Activated T-cell treated with anti-CD3 and anti-CD28 coated beads, Interleukin-2, amount 50 U/mL, for 72 hours (primary cell): ENCODE results near the gene SMG6. TPM values are rescaled to one million over a fixed set of nuclear protein-coding genes. Genes with fewer than 3 reads are reported as not detected.

ENCODE experiments used
- ATAC-seq, 2 donors: fragments of 150-1000 bp; cut with Tn5 transposase; replicated peaks in 1 of 2; 2 replicates each; pipeline ENCODE4 v1.10.0; 2021; ENCODE audit warnings: moderate library complexity in 2 of 2, mild to moderate bottlenecking in 1 of 2
- DNase-seq, 2 donors: peaks; one replicate each; pipeline ENCODE4 v3.0.0; 2021 to 2022; ENCODE audit warnings: mixed read lengths in 1 of 2
- H3K27ac Mint-ChIP-seq: one replicate; pipeline ENCODE4 v1.8.0; 2022; ENCODE audit warnings: mild to moderate bottlenecking, moderate library complexity, mixed read lengths
- H3K27me3 Mint-ChIP-seq: one replicate; pipeline ENCODE4 v1.8.0; 2022; ENCODE audit warnings: low read depth, mixed read lengths
- H3K36me3 Mint-ChIP-seq, 2 donors: one replicate each; pipeline ENCODE4 v1.8.0; 2022; ENCODE audit warnings: mixed read lengths in 2 of 2, mild to moderate bottlenecking in 1 of 2; ENCODE audit not compliant: insufficient read depth in 2 of 2
- H3K4me1 Mint-ChIP-seq: one replicate; pipeline ENCODE4 v1.8.0; 2022; ENCODE audit warnings: low read depth, mixed read lengths
- H3K4me3 Mint-ChIP-seq, 2 donors: one replicate each; pipeline ENCODE4 v1.8.0; 2022; ENCODE audit warnings: mild to moderate bottlenecking in 2 of 2, mixed read lengths in 2 of 2, moderate library complexity in 2 of 2
- H3K9me3 Mint-ChIP-seq, 2 donors: one replicate each; pipeline ENCODE4 v1.8.0; 2022; ENCODE audit warnings: mixed read lengths in 2 of 2
- total RNA-seq, 2 donors: library from RNA; stranded (reverse); gene quantifications; one replicate each; pipeline ENCODE4 v1.2.3, GENCODE V29; 2022

Gene SMG6
- total RNA-seq, 2 donors from 2014 or later, result 47.3 to 54.1 TPM

DNA sequence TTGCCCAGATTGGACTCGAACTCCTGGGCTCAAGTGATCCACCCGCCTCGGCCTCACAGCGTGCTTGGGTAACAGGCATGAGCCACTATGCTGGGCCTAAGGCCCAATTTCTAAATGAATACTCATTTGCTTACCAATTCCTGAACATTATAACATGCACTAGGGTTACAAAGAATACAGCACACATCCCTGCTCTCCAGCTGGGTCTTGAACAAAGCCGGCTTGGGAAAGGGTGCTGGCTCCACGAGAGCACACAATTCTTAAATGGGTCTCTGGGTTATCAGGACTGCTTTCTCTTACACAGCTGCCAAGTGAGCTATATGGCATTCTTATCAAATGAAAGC is 190.3 kb downstream of the SMG6 start:
- Mint-ChIP-seq H3K27ac (no peak overlapping the region), H3K36me3 (no peaks in the 10 kb centered on the region), H3K9me3 (no peaks in the 10 kb centered on the region), H3K4me1 (peaks cover 7% of the 10 kb centered on the region), H3K4me3 (no peak overlapping the region), H3K27me3 (no peaks in the 10 kb centered on the region)
- DNase-seq (no peak), ATAC-seq (peak; percentile 4 to 18)

DNA sequence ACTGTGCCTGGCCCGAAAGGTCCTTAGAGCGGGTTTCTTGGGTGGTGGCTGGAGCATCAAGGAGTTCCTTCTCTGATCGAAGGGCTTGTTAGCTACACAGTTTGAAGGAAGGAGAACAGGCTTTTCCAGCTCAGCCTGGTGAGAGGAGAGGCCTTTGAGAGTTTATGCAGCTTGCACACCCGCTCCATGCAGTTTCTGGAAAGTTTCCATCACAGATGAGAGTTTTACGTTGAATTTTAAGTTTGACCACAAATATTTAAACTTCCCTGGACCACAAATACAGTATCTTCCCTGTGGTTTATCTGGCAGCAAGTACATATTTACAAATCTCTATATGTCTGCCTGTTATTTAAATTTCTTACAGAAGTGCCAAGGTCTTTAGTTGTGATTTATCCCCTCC is 191.9 kb downstream of the SMG6 start:
- H3K4me1 Mint-ChIP-seq, result peaks cover 11% of the 10 kb centered on the region
- ATAC-seq (no peak), DNase-seq (no peak)
- H3K4me3 Mint-ChIP-seq, result no peak overlapping the region
- no peaks in the 10 kb centered on the region for H3K27me3 Mint-ChIP-seq
- H3K27ac Mint-ChIP-seq, result no peak overlapping the region
- H3K9me3 Mint-ChIP-seq, result no peaks in the 10 kb centered on the region
- no peaks in the 10 kb centered on the region for H3K36me3 Mint-ChIP-seq

DNA sequence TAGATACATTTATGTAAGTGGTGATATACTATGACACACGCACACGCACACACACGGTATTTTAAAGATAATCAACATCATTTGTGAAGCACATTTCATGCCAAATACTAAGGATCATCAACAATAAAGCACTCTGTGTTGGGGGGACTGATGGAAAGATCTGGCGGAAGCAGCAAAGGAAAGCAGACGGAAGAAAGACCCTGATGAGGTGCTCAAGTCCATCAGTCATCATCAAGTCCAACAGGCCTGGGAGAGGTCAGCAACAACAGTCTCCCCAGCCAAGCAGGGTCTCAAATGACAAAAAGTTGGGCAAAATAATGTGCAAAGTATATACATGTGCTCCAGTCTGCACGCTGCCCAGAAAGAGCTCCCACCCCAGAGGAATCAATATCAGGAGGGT is 193.1 kb downstream of the SMG6 start:
- Mint-ChIP-seq H3K4me1 (peaks cover 17% of the 10 kb centered on the region), H3K27ac (no peak overlapping the region), H3K9me3 (no peaks in the 10 kb centered on the region), H3K27me3 (no peaks in the 10 kb centered on the region), H3K36me3 (no peaks in the 10 kb centered on the region), H3K4me3 (no peak overlapping the region)
- no peak for ATAC-seq
- no peak for DNase-seq

DNA sequence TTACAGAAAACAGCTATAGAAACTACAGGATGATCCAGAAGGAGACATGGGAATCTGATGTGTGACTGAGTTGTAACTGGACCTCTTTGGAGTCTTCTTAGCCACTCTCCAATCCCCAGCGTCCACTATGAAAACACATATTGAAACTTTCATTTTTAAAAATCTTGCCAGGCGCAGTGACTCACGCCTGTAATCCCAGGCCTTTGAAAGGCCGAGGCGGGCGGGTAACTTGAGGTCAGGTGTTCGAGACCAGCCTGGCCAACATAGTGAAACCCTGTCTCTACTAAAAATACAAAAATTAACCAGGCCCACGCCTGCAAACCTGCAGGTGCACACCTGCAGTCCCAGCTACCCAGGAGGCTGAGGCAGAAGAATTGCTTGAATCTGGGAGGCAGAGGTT is 195.4 kb downstream of the SMG6 start:
- Mint-ChIP-seq H3K4me1 (peaks cover 21% of the 10 kb centered on the region), H3K36me3 (peaks cover 0 to 2% of the 10 kb centered on the region in 2 donors), H3K27ac (no peak overlapping the region), H3K27me3 (no peaks in the 10 kb centered on the region), H3K4me3 (no peak overlapping the region), H3K9me3 (no peaks in the 10 kb centered on the region)
- ATAC-seq, result no peak
- DNase-seq, result no peak

DNA sequence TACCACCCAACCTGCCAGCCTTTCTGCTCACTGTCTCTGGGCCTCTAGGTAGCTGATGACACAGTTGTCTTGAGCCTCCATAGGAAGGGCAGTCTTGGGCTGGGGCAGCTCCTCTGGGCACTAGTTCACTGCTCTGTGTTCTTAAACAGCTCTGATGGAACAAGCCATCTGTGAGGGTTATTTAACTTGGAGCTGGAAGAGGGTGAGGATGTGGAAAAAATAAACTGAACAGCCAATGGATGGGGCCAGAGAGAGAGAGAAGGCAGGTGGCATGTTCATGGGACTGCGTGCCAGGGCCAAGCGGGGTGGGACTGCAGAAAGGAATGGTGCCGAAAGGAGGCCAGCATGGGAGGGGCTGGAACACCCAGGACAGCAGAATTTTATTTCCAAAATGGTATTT is 196.1 kb downstream of the SMG6 start:
- no peak for ATAC-seq
- no peak overlapping the region for H3K27ac Mint-ChIP-seq
- H3K27me3 Mint-ChIP-seq, result no peaks in the 10 kb centered on the region

DNA sequence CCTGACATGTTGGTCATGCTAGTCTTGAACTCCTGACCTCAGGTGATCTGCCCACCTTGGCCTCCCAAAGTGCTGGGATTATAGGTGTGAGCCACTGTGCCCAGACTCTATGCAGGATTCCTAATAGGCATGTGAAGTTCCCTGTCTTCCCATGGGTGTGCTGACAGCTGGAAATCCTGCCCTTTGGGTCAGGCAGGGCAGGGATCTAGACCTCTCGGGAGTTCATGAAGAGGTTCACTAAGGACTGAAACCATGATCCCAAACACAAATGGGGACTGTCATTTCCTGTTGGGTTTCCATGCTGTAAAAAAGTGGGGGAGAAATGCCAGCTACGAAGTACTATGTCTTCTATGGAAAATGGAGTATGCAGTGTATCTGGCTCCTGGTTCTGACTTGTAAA is 196.5 kb downstream of the SMG6 start:
- no peak overlapping the region for H3K4me3 Mint-ChIP-seq
- no peak overlapping the region for H3K27ac Mint-ChIP-seq
- H3K27me3 Mint-ChIP-seq, result no peaks in the 10 kb centered on the region
- H3K9me3 Mint-ChIP-seq, result no peaks in the 10 kb centered on the region
- ATAC-seq (no peak), DNase-seq (no peak)
- H3K36me3 Mint-ChIP-seq, result peaks cover 0 to 2% of the 10 kb centered on the region in 2 donors
- peaks cover 22% of the 10 kb centered on the region for H3K4me1 Mint-ChIP-seq

More for the DNA sequence above, 196.1 kb downstream of the SMG6 start:
- no peak overlapping the region for H3K4me3 Mint-ChIP-seq
- H3K36me3 Mint-ChIP-seq, result peaks cover 0 to 2% of the 10 kb centered on the region in 2 donors
- DNase-seq, result no peak
- no peaks in the 10 kb centered on the region for H3K9me3 Mint-ChIP-seq
- H3K4me1 Mint-ChIP-seq, result peaks cover 21% of the 10 kb centered on the region

DNA sequence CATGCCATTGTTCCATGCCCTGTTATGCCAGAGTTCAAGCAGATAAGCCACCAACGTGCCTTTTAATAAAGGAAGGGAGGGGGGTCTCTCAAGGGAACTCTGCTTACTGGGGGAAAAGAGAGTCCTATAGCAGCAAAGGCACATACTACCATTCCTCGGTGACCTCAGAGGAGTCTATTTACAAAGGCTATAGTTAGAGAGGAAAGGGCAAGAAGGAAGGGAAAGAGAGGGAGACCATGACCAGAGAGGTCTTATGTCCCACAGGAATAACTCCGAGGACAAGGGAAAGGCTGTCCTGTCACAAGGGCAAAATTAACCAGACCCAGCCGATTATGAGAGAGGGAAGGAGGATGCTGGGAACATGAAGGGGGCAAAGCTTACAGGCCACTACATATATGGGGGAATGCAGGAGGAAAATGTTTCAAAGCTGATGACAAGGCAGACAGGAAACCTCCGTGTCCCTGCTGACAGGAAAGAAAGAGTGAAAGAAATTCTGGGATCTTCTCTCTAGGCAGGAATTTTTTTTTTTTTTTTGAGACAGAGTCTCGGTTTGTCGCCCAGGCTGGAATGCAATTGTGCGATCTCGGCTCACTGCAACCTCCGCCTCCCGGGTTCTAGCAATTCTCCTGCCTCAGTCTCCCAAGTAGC is 197.2 kb downstream of the SMG6 start:
- Mint-ChIP-seq H3K27ac (no peak overlapping the region), H3K36me3 (peaks cover 0 to 2% of the 10 kb centered on the region in 2 donors), H3K4me3 (no peak overlapping the region), H3K9me3 (no peaks in the 10 kb centered on the region), H3K27me3 (no peaks in the 10 kb centered on the region), H3K4me1 (peaks cover 28% of the 10 kb centered on the region)
- DNase-seq (no peak), ATAC-seq (no peak)

DNA sequence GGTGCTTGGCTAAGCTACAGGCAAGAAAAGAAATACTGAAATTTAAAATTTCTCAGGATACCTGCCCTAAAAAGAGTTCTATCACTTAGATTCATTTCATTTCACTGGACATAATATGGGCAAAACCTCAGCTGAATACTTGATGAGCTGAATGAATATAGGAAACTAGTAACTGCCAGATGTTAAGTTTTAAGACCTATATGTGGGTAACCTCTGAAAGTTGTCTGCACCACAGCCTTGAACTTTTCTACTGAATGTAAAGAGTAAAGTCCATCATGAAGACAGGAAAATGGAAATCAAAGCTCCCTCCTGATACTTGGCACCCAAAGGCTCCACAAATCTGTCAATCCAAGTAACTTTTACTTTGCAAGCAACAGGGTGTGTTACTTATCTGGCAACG is 197.9 kb downstream of the SMG6 start:
- H3K36me3 Mint-ChIP-seq, result peaks cover 0 to 2% of the 10 kb centered on the region in 2 donors
- ATAC-seq (peak in 1 of 2 donors; percentile 22), DNase-seq (no peak)
- H3K4me3 Mint-ChIP-seq, result no peak overlapping the region
- no peak overlapping the region for H3K27ac Mint-ChIP-seq
- peaks cover 34% of the 10 kb centered on the region for H3K4me1 Mint-ChIP-seq
- H3K9me3 Mint-ChIP-seq, result no peaks in the 10 kb centered on the region
- no peaks in the 10 kb centered on the region for H3K27me3 Mint-ChIP-seq

DNA sequence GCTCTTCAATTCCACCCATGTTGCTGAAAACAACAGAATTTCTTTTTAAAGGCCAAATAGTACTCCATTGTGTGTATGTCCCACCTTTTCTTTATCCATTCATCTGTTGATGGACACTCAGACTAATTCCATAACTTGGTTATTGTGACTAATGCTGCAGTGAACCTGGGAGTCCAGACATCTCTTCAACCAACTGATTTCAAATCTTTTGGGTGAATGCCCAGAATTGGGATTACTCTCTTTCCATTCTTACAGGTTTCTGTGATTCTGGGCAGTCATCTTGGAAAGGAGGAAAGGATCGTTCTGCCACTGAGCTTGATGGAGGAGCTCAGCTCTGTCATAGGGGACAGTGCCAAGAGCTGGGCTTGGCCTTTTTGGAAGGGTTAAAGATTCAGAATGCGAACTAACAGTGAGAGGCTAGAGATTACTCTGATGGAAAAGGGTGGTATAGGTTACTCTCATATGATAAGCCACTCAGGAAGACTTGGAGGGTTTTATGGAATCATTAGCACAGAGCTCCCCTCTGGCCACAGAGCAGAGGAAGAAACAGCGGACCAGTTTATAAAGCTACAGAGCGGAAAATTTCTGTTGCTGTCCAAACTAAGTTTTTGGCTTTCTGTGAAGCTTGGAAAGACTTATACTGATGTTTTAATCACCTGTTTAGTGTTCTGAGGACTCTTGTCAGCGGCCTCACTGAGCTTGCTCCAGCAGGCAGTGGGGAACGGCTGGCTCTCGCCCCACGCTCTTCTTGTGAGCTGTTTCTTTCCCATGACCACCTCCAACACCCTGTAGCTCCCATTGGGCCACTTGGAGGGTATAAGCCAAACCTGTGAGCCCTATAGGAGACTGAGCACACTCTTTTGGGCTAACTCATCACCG is 200.4 kb downstream of the SMG6 start:
- H3K36me3 Mint-ChIP-seq, result peaks cover 0 to 2% of the 10 kb centered on the region in 2 donors
- no peaks in the 10 kb centered on the region for H3K27me3 Mint-ChIP-seq
- no peak for ATAC-seq
- no peak overlapping the region for H3K4me3 Mint-ChIP-seq
- no peaks in the 10 kb centered on the region for H3K9me3 Mint-ChIP-seq
- peaks cover 35% of the 10 kb centered on the region for H3K4me1 Mint-ChIP-seq
- DNase-seq, result no peak
- H3K27ac Mint-ChIP-seq, result no peak overlapping the region

DNA sequence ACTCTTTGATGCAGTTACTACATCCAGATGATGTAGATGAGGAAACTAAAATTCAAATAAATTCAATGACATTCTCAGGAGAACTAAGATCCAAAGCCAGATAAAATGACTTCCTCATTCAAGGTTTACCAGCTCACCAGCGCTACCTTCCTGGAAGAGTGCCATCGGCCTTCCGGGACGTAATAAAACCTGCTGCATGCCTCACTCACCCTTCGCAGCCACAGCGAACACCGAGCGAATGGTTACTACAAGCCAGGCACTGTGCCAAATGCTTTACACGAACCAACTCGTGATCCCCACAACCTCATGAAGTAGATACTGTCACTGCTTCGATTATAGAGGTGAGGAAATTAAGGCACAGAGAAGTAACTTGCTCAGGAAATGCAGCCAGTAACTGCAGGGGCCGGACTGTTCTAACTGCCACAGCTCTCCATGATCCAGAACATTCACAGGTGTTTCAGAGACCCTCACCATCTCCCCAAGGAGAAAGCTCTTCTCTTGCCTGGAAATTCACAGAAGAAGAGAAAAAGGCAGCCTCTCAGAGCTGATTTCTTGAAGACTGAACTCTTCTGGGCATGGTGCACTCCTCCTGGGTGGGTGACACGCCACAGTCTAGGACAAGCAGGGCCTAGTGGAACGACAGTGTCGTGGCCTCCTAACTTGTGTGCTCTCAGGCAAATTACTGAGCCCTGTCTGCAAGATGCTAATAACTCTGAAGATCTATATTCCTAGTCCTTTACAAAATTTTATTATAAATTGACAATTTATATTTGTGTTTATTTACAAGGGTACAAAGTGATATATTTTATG is 201.9 kb downstream of the SMG6 start:
- peak; percentile 86 to 87 for ATAC-seq
- DNase-seq, result peak; percentile 61 to 63
- H3K36me3 Mint-ChIP-seq, result peaks cover 0 to 2% of the 10 kb centered on the region in 2 donors
- no peaks in the 10 kb centered on the region for H3K9me3 Mint-ChIP-seq
- H3K27ac Mint-ChIP-seq, result peak overlapping the region; percentile 24
- peaks cover 31% of the 10 kb centered on the region for H3K4me1 Mint-ChIP-seq
- no peaks in the 10 kb centered on the region for H3K27me3 Mint-ChIP-seq
- peak overlapping the region in 1 of 2 donors; percentile 3 for H3K4me3 Mint-ChIP-seq

DNA sequence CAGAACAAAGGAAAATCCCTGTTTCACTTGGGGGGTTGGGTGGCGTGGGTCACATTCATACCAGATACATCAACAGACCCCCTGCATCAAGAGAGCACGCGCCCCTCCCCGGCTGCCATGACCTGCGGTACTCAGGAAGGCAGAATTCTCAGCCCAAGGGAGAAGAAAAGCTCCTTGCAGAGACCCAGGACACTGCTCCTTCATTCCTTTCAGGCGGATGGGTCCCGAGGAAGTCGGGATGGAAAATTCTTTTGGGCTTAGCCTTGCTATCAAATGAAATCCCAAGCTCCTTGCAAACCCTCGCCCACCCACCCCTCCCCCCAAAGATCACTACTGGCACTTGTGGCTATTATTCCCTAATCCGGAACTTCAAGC is 208.1 kb downstream of the SMG6 start:
- Mint-ChIP-seq H3K27ac (no peak overlapping the region), H3K36me3 (no peaks in the 10 kb centered on the region), H3K4me1 (peaks cover 14% of the 10 kb centered on the region), H3K4me3 (no peak overlapping the region), H3K27me3 (no peaks in the 10 kb centered on the region), H3K9me3 (no peaks in the 10 kb centered on the region)
- ATAC-seq (no peak), DNase-seq (no peak)

DNA sequence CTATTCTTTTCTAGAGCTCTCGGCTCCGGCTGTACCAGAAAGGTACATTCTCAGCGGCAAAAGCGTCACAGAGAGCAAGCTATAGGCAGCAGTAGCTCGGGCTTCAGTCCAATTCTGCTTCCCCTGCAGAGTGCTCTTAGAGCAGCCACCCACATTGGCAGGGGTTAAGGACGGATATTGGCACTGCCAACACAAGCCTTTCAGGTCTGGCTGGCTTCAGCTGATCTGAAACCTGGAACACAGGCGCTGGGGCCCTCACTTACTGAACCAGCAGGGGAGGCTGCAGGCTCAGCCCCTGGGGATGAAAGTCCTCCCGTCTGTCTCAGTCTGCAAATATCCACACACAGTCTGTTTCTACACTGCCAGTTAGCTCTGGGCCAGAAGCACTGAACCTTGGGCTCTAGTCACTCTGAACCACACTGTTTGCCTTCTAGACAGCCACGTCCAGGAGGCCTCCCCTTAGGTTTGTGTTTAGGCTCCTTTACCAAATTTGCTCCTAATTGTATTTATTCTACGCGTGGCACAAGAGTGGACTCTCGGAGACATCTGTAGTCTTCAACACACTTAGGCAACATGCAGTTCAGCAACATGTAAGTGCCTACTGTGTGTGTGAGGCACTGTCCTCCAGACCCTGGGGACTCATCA is 208.6 kb downstream of the SMG6 start:
- peaks cover 19% of the 10 kb centered on the region for H3K4me1 Mint-ChIP-seq
- peak in 1 of 2 donors; percentile 28 for ATAC-seq
- H3K27me3 Mint-ChIP-seq, result no peaks in the 10 kb centered on the region
- no peak overlapping the region for H3K4me3 Mint-ChIP-seq
- H3K27ac Mint-ChIP-seq, result no peak overlapping the region
- H3K36me3 Mint-ChIP-seq, result no peaks in the 10 kb centered on the region
- H3K9me3 Mint-ChIP-seq, result no peaks in the 10 kb centered on the region
- DNase-seq, result no peak

DNA sequence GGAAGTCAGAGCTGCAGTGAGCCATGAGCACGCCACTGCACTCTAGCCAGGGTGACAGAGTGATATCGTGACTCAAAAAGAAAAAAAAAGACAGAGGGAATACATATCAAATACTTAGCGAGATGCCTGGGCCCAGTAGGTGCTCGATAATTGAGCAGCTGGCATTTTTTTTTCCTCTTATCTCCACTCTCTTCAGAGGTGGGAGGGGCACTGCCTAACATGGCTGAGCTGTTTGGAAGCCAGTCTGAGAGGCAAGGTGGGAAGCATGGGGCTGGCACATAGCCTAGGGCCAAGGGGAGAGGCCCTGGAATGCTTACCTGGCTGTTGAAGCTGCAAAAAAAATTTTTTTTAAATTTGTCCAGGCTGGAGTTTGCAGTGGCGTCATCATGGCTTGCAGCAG is 210.2 kb downstream of the SMG6 start:
- no peaks in the 10 kb centered on the region for H3K27me3 Mint-ChIP-seq
- no peak overlapping the region for H3K4me3 Mint-ChIP-seq
- peaks cover 0 to 5% of the 10 kb centered on the region in 2 donors for H3K36me3 Mint-ChIP-seq
- ATAC-seq (no peak), DNase-seq (no peak)
- no peak overlapping the region for H3K27ac Mint-ChIP-seq
- H3K9me3 Mint-ChIP-seq, result no peaks in the 10 kb centered on the region
- H3K4me1 Mint-ChIP-seq, result peaks cover 36% of the 10 kb centered on the region
